ENCODE measurements around the gene NUDT12.

DNA sequence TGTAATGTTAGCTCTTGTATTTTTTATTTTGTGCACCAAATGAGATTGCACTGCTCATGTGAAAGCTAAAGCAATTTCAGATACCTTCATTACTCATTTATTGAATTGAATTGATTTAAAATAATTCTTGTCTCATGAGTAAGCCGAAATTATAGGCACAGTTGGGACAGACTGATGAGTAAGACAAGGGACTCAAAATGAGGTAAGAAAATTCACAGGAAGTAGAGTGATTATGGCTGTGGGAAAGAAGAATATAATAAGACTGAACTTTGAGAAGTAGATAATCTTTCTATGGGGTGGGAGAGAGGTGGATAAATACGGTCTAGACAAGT is 51.1 kb downstream of the NUDT12 start:
- TF ChIP-seq, protein P1, sequence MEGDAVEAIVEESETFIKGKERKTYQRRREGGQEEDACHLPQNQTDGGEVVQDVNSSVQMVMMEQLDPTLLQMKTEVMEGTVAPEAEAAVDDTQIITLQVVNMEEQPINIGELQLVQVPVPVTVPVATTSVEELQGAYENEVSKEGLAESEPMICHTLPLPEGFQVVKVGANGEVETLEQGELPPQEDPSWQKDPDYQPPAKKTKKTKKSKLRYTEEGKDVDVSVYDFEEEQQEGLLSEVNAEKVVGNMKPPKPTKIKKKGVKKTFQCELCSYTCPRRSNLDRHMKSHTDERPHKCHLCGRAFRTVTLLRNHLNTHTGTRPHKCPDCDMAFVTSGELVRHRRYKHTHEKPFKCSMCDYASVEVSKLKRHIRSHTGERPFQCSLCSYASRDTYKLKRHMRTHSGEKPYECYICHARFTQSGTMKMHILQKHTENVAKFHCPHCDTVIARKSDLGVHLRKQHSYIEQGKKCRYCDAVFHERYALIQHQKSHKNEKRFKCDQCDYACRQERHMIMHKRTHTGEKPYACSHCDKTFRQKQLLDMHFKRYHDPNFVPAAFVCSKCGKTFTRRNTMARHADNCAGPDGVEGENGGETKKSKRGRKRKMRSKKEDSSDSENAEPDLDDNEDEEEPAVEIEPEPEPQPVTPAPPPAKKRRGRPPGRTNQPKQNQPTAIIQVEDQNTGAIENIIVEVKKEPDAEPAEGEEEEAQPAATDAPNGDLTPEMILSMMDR (IDR thresholded peaks at IDR 0.05), result no peak
- no peak for TF ChIP-seq REST (IDR thresholded peaks at IDR 0.05; ENCODE audit: insufficient read depth in 1 of 2, low read depth in 2 of 2, low read length in 1 of 2)
- no peak for TF ChIP-seq SIN3A (IDR thresholded peaks at IDR 0.05; ENCODE audit: borderline replicate concordance, insufficient read depth, low read depth, low read length)
- TF ChIP-seq POLR2AphosphoS5 (IDR thresholded peaks at IDR 0.05; ENCODE audit: low read depth, low read length), result no peak
- TF ChIP-seq TCF7L2 (IDR thresholded peaks at IDR 0.05; ENCODE audit: low read depth, low read length), result no peak
